ENCODE measurements around the gene NELL2. TPM values are rescaled to one million over a fixed set of nuclear protein-coding genes. Genes with fewer than 3 reads are reported as not detected.

Gene NELL2
- total RNA-seq, 1 experiment from 2014 or later, result 596 TPM

- no peaks in the 10 kb centered on the region for H3K4me1 ChIP-seq (ENCODE audit: insufficient read depth, low read length, poor library complexity, severe bottlenecking)
- ChIA-PET CTCF (no interaction called here), POLR2A (ENCODE audit: low non-redundant PET) (no interaction called here)
- H3K9me3 ChIP-seq (ENCODE audit: low read depth, low read length, poor library complexity, severe bottlenecking), result no peaks in the 10 kb centered on the region
- no peaks in the 10 kb centered on the region for H3K27me3 ChIP-seq (replicated peaks; ENCODE audit: insufficient read depth, low read depth, low read length, poor library complexity)
- intact Hi-C loops (cut with micrococcal nuclease; ENCODE audit: unreplicated experiment), result no loop called here
- no TSS peak for BruUV-seq (replicated peaks)
- no peak for DNase-seq (ENCODE audit: low spot score)
- no peak overlapping the region for H3K27ac ChIP-seq (ENCODE audit: low read depth, low read length, poor library complexity, severe bottlenecking)
- no peak overlapping the region for H3K4me3 ChIP-seq (ENCODE audit: low read depth, low read length, poor library complexity, severe bottlenecking)
- H3K36me3 ChIP-seq (ENCODE audit: insufficient read depth, low read length, poor library complexity, severe bottlenecking), result no peaks in the 10 kb centered on the region
- TF ChIP-seq EZH2 (IDR thresholded peaks at IDR 0.05; ENCODE audit: borderline replicate concordance, low read depth, low read length, poor library complexity, severe bottlenecking), result no peak
- TF ChIP-seq, protein P1, sequence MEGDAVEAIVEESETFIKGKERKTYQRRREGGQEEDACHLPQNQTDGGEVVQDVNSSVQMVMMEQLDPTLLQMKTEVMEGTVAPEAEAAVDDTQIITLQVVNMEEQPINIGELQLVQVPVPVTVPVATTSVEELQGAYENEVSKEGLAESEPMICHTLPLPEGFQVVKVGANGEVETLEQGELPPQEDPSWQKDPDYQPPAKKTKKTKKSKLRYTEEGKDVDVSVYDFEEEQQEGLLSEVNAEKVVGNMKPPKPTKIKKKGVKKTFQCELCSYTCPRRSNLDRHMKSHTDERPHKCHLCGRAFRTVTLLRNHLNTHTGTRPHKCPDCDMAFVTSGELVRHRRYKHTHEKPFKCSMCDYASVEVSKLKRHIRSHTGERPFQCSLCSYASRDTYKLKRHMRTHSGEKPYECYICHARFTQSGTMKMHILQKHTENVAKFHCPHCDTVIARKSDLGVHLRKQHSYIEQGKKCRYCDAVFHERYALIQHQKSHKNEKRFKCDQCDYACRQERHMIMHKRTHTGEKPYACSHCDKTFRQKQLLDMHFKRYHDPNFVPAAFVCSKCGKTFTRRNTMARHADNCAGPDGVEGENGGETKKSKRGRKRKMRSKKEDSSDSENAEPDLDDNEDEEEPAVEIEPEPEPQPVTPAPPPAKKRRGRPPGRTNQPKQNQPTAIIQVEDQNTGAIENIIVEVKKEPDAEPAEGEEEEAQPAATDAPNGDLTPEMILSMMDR (conservative IDR thresholded peaks at IDR 0.05; ENCODE audit: low read depth, low read length), result no peak
These were observed 413.4 kb downstream of the NELL2 start for GRCh38 chr12:44462729-44463128.

- Histone ChIP-seq H3K4me1 (ENCODE audit: insufficient read depth, low read length, poor library complexity, severe bottlenecking) (no peaks in the 10 kb centered on the region), H3K27me3 (replicated peaks; ENCODE audit: insufficient read depth, low read depth, low read length, poor library complexity) (no peaks in the 10 kb centered on the region), H3K27ac (ENCODE audit: low read depth, low read length, poor library complexity, severe bottlenecking) (no peak overlapping the region), H3K36me3 (ENCODE audit: insufficient read depth, low read length, poor library complexity, severe bottlenecking) (no peaks in the 10 kb centered on the region), H3K9me3 (ENCODE audit: low read depth, low read length, poor library complexity, severe bottlenecking) (no peaks in the 10 kb centered on the region), H3K4me3 (ENCODE audit: low read depth, low read length, poor library complexity, severe bottlenecking) (no peak overlapping the region)
- ChIA-PET CTCF (no interaction called here), POLR2A (ENCODE audit: low non-redundant PET) (no interaction called here)
- TF ChIP-seq EZH2 (IDR thresholded peaks at IDR 0.05; ENCODE audit: borderline replicate concordance, low read depth, low read length, poor library complexity, severe bottlenecking), result no peak
- TF ChIP-seq, protein P1 (conservative IDR thresholded peaks at IDR 0.05; ENCODE audit: low read depth, low read length), result no peak
- BruUV-seq (replicated peaks), result no TSS peak
- no peak for DNase-seq (ENCODE audit: low spot score)
- intact Hi-C loops (cut with micrococcal nuclease; ENCODE audit: unreplicated experiment), result no loop called here
These were observed 415.9 kb downstream of the NELL2 start for GRCh38 chr12:44460261-44460660.

DNA sequence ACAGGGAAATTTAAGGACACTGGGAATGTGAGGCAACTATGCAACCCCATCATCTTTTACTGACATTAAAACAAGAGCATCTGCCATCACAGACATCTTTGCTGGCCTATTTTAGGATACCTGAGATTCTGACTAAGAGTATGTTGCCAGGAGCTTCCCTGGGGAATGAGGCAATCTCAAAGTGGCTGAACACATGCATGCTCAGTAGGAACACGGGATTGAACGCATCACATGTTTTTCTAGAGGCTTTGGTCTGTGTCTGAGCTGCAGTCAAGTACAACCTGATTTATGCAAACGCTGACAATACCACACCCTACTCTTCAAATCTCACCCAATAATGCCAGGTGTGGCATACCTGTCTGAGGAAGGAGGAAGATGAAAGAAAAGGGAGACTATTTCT lies 416.5 kb downstream of the NELL2 start:
- POLR2A ChIA-PET (ENCODE audit: low non-redundant PET), result no interaction called here
- intact Hi-C loops (cut with micrococcal nuclease; ENCODE audit: unreplicated experiment), result no loop called here
- H3K4me1 ChIP-seq (ENCODE audit: insufficient read depth, low read length, poor library complexity, severe bottlenecking), result no peaks in the 10 kb centered on the region
- H3K4me3 ChIP-seq (ENCODE audit: low read depth, low read length, poor library complexity, severe bottlenecking), result no peak overlapping the region
- TF ChIP-seq, protein P1 (conservative IDR thresholded peaks at IDR 0.05; ENCODE audit: low read depth, low read length), result no peak
- TF ChIP-seq EZH2 (IDR thresholded peaks at IDR 0.05; ENCODE audit: borderline replicate concordance, low read depth, low read length, poor library complexity, severe bottlenecking), result no peak
- H3K27ac ChIP-seq (ENCODE audit: low read depth, low read length, poor library complexity, severe bottlenecking), result no peak overlapping the region
- no peak for DNase-seq (ENCODE audit: low spot score)
- CTCF ChIA-PET, result no interaction called here
- no peaks in the 10 kb centered on the region for H3K9me3 ChIP-seq (ENCODE audit: low read depth, low read length, poor library complexity, severe bottlenecking)
- no peaks in the 10 kb centered on the region for H3K36me3 ChIP-seq (ENCODE audit: insufficient read depth, low read length, poor library complexity, severe bottlenecking)
- no peaks in the 10 kb centered on the region for H3K27me3 ChIP-seq (replicated peaks; ENCODE audit: insufficient read depth, low read depth, low read length, poor library complexity)
- no TSS peak for BruUV-seq (replicated peaks)

Other genes starting within 250 kb of the NELL2 start
- 0.13 and 0.37 TPM in 2 replicates for gene DBX2, start 174.8 kb upstream of the NELL2 start, total RNA-seq (2021)

Measured in A673 (cell line).